Activated naive CD8-positive, alpha-beta T cell treated with anti-CD3 and anti-CD28 coated beads, Interleukin-2, amount 10 ng/mL, durations not matched to agents 7 days and 5 days (primary cell): ENCODE data around the gene TECPR1. TPM values are rescaled to one million over a fixed set of nuclear protein-coding genes. Genes with fewer than 3 reads are reported as not detected.

ENCODE experiments used
- ATAC-seq: fragments of 150-1000 bp; cut with Tn5 transposase; one replicate; pipeline ENCODE4 v1.10.0; 2021; ENCODE audit warnings: low read depth, moderate library complexity
- POLR2A ChIA-PET: fragments of 350-600 bp; sonication (Branson Sonifier 250); formaldehyde crosslinking; loops from one replicate; lab custom pipeline; 2021; ENCODE audit warnings: antibody characterized with exemption; lab: Charles Lee
- DNase-seq: peaks from one replicate; pipeline ENCODE4 v3.0.0; 2021
- H3K27ac Mint-ChIP-seq: one replicate; pipeline ENCODE4 v1.8.0; 2022; ENCODE audit warnings: mild to moderate bottlenecking, mixed read lengths
- H3K27me3 Mint-ChIP-seq: one replicate; pipeline ENCODE4 v1.8.0; 2022; ENCODE audit warnings: mild to moderate bottlenecking, moderate library complexity, mixed read lengths
- H3K36me3 Mint-ChIP-seq: one replicate; pipeline ENCODE4 v1.8.0; 2021; ENCODE audit warnings: mild to moderate bottlenecking, mixed read lengths
- H3K4me1 Mint-ChIP-seq: one replicate; pipeline ENCODE4 v1.8.0; 2021; ENCODE audit warnings: mixed read lengths
- H3K4me3 Mint-ChIP-seq: one replicate; pipeline ENCODE4 v1.8.0; 2022; ENCODE audit warnings: mild to moderate bottlenecking, moderate library complexity, mixed read lengths
- H3K9me3 Mint-ChIP-seq: one replicate; pipeline ENCODE4 v1.8.0; 2021; ENCODE audit warnings: mixed read lengths
- total RNA-seq, 2 experiments: library from RNA; stranded (reverse); gene quantifications; one replicate each; pipeline ENCODE4 v1.2.3, GENCODE V29; 2021

Gene TECPR1
- total RNA-seq, 2 experiments from 2014 or later = 78.9 to 80.2 TPM

DNA sequence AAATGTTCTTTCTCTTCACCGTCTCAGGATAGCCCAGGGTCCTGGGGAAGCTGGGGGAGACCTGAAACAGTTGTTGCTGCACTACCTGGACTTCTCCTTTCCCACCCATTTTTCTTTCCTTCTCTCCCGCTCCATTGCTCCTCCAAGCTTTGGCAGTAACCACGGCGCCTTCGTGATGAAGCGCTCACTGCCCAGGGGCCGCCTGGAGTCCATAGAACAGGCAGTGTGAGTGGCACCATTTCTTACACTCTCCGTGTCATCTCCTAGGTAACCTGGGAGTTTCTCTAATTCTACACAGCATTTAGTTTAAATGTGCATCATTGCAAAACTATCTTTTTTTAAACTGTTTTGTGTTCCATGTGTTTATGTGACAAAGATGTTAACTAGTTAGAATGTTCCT lies 81.1 kb downstream of the TECPR1 start:
- DNase-seq (no peak), ATAC-seq (no peak)
- Mint-ChIP-seq H3K9me3 (no peaks in the 10 kb centered on the region), H3K27me3 (no peaks in the 10 kb centered on the region), H3K27ac (no peak overlapping the region), H3K4me3 (no peak overlapping the region), H3K4me1 (peaks cover 2% of the 10 kb centered on the region), H3K36me3 (no peaks in the 10 kb centered on the region)
- POLR2A ChIA-PET = no interaction called here

DNA sequence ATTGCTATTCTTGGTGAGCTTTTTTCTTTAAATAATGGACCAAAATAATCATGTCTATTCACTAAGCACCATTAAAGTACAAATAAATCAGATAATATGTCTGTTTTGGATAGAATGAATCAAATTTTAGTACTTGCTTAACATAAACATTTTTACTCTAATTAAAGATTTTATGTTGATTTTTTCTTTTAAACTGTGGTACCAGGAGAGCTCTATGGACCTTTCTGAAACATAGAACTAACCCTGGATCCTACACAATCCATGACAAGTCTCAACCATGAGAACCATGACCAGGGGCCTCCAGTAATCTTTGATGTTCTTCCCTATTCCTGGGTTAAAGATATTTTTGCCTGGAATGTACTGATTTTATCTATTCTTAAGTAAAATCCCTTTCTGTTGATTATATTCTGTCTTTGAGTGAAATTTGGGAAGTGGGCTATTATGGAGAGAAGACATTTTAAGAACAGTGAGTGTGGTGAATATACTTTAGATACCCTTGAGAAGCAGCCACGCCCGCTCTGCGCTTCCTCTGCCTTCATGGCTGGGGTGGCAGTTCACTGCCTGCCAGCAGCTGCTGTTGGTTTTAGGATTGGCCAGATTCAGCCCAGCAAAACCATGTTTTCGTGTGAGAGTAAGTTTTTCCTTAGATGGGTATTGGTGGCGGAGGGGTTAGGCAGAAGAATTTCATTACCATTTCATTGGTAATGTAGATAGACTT lies 83.0 kb downstream of the TECPR1 start:
- peaks cover 2% of the 10 kb centered on the region for H3K4me1 Mint-ChIP-seq
- H3K4me3 Mint-ChIP-seq = no peak overlapping the region
- no peak overlapping the region for H3K27ac Mint-ChIP-seq
- no peaks in the 10 kb centered on the region for H3K27me3 Mint-ChIP-seq
- no peak for DNase-seq
- POLR2A ChIA-PET = interaction anchor here (0.6 to 1.0 kb wide), 3 partner anchors 12 to 148 kb away, joined by 3 to 4 read pairs (median 4); no protein-coding TSS in a partner anchor
- no peak for ATAC-seq
- no peaks in the 10 kb centered on the region for H3K36me3 Mint-ChIP-seq
- H3K9me3 Mint-ChIP-seq = no peaks in the 10 kb centered on the region

DNA sequence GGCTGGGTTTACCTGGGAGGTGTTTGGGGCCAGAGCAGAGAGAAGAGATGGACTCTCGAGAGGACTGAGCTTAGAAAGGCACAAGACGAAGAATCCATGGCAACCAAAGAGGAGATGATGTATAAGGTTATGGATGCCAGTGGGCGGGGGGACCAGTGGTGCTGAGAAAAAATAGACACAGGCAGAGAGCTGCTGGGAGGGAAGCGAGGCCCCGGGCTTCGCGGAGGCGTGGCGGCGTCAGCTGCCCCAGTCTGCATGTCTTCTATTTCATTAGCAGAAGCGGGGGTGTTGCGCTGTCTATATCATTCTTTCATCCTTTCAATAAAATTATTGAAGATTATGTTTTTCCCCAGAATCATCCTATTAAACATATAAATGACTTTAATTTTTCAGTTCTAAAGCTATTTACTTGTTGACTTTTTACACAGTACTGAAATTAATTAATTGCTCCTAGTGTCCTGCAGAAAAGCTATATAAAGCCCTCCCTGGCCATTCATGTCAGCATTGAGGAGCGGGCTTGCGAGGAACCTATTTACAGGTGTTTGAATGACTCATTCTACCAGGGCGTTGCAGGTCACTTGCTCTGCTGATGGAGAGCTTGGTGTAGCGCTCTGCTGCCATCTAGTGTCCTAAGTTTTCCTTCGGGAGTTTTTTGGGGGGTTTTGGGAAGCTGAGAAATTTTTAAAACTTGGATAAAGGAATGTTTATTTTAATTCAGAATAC lies 83.7 kb downstream of the TECPR1 start:
- Mint-ChIP-seq H3K4me1 (peaks cover 2% of the 10 kb centered on the region), H3K36me3 (no peaks in the 10 kb centered on the region), H3K9me3 (no peaks in the 10 kb centered on the region), H3K27ac (no peak overlapping the region), H3K27me3 (no peaks in the 10 kb centered on the region), H3K4me3 (no peak overlapping the region)
- POLR2A ChIA-PET = interaction anchor here (0.6 to 1.0 kb wide), 4 partner anchors 11 to 239 kb away, joined by 3 to 4 read pairs (median 4); no protein-coding TSS in a partner anchor
- DNase-seq (no peak), ATAC-seq (peak; percentile 62)

DNA sequence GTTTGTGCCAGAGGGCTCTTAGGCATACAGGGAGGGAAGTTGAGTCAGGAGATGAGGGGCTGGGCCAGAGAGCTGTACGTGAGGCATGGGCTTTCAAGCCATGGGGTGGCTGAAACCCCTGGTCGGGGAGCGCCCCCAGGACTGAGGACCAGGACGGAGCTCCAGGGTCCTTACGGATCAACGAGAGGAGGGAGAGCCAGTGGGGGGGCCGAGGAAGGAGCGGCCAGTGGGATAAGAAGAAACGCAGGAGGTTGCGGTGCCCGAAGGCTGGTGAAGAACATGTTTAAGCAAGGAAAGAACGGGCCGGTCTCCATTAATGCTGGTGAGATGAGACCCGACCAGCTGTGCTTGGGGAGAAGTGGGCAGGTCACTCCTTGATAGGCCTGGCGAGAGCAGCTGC lies 84.4 kb downstream of the TECPR1 start:
- Mint-ChIP-seq H3K9me3 (no peaks in the 10 kb centered on the region), H3K27me3 (no peaks in the 10 kb centered on the region), H3K36me3 (no peaks in the 10 kb centered on the region), H3K27ac (no peak overlapping the region), H3K4me3 (no peak overlapping the region), H3K4me1 (peaks cover 2% of the 10 kb centered on the region)
- ATAC-seq (no peak), DNase-seq (no peak)
- POLR2A ChIA-PET = no interaction called here

DNA sequence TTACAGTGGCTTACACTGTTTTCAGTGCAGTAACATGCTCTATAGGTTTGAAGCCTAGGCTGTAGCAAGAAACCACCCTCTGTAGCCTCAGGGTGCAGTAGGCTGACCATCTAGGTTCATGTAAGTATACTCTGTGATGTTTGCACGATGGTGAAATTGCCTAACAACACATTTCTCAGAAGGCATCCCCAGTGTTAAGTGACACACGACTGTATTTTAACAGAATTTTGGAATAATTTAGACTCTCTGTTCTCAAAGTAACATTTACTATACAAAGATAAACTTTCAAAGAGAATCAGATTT lies 85.4 kb downstream of the TECPR1 start:
- Mint-ChIP-seq H3K36me3 (no peaks in the 10 kb centered on the region), H3K4me3 (no peak overlapping the region), H3K4me1 (peaks cover 2% of the 10 kb centered on the region), H3K27ac (no peak overlapping the region), H3K9me3 (no peaks in the 10 kb centered on the region), H3K27me3 (no peaks in the 10 kb centered on the region)
- ATAC-seq = no peak
- DNase-seq = no peak
- POLR2A ChIA-PET = interaction anchor here (1.2 kb wide), 1 partner anchor 61 kb away, joined by 3 read pairs; no protein-coding TSS in a partner anchor

DNA sequence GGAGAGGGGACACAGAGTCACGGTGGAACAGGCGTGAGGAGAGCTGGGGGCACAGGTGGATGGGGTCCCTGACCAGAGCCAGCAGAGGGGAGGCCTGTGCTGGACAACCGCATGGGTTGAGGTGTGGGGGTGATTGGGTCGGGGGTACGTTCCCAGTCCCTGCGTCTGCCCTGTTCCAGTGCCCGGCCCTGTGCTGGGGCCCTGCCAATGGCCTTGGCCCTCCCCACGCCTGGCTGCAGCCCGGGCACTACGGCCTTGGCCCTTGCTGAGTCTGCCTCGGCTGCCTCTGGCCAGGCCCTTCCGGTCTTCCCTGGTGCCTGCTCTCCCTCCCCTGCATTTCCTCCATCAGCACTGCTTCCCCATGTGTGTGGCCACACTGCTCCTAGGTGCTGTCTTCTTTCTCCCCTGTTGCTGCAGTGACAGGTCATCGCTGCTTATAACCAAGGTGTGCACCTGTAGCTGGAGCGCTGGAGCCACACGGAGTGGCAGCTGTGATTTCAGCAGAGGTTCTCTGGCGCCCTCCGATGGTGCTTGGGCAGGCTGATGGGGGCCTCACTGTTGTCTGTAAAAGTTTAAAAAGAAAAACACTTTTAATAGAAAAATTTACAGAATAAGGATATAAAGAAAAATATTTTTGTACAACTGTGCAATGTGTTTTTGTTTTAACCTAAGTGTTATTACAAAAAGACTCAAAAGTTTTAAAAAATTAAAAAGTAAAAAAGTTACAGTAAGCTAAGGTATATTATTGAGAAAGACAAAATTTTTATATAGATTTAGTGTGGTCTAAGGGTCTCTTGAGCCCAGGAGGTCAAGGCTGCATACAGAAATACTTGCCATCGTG lies 86.0 kb downstream of the TECPR1 start:
- ATAC-seq = peak; percentile 65
- Mint-ChIP-seq H3K27me3 (no peaks in the 10 kb centered on the region), H3K36me3 (no peaks in the 10 kb centered on the region), H3K4me3 (no peak overlapping the region), H3K4me1 (peaks cover 2% of the 10 kb centered on the region), H3K9me3 (no peaks in the 10 kb centered on the region), H3K27ac (no peak overlapping the region)
- DNase-seq = peak; percentile 71
- POLR2A ChIA-PET = interaction anchor here (1.2 kb wide), 1 partner anchor 60 kb away, joined by 3 read pairs; no protein-coding TSS in a partner anchor

Other genes with a start within 250 kb of the TECPR1 start
- 10 to 100 TPM; 13.1 to 13.5 TPM for gene LMTK2, start 145.4 kb downstream of the TECPR1 start, total RNA-seq
- not detected for gene BHLHA15, start 40.8 kb downstream of the TECPR1 start, total RNA-seq
- gene BRI3, start 29.5 kb upstream of the TECPR1 start, total RNA-seq = 10 to 100 TPM; 53.6 to 55.3 TPM
- gene BAIAP2L1, start 148.9 kb upstream of the TECPR1 start, total RNA-seq = 1 to 10 TPM; 1.4 to 2.2 TPM